Kidney tubule cell (primary cell): ENCODE results near the gene THOC6.
"Not testable (repeated sequence)": the region's sequence is repeated elsewhere in the genome, so short reads cannot be mapped to it uniquely, and the experiment has no call there.

Experiments
- DNase-seq: peaks from one replicate; pipeline ENCODE4 v3.0.0-alpha.2; 2018; ENCODE audit warnings: low spot score

Gene THOC6

DNA sequence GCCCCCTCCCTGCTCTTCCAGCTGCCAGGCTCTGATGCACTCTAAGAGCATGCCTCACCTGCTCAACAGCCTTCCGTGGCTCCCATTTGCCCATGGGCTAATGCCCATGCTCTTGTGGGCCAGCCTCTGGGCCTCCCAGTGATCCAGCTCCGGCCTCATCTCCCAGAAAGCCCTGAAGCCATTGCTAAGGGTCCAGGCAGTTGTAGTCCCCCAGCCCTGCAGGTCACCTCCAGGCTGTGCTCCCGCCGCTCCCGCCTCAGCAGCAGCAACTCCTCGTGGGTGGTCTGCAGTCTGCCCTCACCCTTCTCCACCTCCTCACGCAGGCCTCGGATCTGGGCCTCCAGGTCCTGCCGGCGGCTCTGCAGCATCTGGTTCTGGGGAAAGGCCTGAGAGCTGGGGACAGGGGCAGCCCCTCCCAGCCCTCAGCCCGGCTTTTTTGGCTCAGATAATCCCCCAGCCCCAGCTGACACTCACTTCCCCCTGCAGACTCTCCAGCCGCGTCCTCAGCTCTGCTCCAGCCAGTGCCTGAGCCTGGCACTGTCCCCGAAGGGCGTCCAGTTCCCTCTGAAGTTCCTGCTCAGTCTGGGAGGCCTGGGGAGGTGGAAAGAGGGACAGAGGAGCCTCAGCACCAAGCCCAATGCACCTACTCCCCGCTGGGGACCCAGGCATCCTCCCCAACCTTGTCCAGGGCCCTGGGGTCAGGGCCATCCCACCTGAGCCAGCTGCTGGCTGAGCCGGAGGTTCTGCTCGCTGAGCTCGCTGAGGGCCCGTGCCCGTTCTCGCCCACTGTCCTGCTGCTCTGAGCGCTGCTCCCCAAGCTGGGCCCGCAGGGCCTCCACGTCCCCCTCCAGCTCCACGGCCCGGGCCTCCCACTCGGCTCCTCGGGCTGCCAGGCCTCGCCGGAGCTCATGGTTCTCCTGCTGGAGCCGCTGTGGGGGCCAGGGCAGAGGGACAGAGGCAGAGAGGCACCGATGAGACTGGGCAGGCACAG, 6.7 kb downstream of the THOC6 start:
- DNase-seq = no peak

DNA sequence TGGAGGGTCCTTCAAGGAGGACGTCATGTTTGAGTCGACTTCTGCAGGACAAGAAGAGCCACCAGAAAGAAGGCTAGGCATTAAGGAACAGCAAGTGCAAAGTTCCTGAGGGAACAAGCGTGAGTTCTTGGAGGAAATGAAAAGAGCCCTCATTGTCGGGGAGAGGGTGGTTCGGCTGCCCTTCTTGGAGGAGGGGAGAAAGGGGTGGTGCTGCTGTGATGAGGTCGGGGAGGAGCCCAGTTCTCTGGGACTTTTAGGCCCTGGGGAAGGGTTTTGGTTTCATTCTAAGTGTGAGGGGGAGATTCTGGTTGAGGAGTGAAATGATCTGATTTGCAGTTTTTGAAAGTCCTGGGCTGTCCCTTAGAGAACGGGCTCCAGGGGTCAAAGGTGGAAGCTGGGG, 8.8 kb downstream of the THOC6 start:
- no peak for DNase-seq

DNA sequence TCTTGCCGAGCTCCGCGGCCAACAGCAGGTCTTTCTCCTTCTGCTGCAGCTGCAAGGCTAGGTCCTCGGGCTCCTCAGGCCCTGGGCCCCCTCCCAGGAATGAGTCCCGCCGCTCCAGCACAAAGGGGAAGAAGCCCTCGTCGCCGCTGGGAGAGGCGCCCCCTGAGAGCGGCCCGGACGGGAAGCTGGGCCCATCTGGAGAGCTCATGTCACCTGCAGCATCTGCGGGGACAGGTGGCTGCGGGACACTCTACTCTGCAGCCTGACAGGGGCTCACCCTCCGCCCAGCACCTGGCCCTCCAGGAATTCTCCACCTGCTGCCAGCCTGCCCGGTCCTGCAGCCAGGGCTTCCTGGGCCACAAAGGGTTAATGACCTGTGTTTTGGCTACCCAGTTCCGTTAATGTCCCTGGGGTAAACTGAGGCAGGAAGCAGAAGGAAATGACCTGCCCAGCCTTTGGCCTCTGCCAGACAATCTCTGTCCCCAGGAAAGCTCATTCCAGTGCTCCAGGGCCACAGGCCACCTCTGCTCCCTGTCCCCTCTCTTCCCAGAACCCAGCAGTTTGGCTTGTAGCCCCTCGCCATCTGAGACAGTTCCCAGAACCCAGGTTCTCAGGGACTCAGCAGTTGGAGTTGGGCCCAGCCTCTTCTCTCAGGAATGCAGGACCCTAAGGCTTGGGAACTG, 11.6 kb downstream of the THOC6 start:
- no peak for DNase-seq

DNA sequence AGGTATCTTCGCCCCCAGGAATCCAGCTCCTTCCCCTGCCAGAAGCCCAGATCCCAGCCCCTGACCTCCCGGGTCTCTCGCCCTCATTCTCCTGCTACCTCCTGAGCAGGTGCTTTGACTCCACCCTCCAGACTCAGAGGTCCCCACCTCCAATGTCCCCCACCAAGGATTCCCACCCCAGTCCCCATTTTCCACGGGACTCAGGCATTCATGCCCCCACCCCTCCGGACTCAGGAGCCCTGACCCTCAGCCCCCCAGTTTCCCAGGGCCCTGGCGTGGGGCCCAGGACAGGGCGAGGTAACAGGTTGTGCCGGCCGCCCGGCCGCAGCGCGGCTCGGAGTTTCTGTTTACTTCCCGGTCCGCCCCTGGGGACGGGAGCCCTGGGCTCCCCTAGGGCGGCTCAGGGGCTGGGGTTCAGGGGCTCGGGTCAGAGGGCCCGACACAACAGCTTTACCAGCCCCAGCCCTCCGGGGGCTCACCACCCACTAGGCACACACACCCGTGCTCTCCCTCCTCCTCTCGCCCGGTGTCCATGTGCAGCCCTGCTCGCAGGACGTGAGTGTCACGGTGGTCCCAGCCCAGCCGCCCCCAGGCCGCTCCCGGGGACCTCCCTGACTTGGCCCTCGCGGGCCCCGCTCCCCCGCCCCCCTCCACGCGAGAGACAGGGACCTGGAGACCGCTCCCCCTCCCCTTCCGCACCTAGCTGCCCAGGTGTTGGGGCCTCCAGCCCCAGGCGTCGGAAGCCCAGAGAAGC, 12.3 kb downstream of the THOC6 start:
- DNase-seq = no peak

DNA sequence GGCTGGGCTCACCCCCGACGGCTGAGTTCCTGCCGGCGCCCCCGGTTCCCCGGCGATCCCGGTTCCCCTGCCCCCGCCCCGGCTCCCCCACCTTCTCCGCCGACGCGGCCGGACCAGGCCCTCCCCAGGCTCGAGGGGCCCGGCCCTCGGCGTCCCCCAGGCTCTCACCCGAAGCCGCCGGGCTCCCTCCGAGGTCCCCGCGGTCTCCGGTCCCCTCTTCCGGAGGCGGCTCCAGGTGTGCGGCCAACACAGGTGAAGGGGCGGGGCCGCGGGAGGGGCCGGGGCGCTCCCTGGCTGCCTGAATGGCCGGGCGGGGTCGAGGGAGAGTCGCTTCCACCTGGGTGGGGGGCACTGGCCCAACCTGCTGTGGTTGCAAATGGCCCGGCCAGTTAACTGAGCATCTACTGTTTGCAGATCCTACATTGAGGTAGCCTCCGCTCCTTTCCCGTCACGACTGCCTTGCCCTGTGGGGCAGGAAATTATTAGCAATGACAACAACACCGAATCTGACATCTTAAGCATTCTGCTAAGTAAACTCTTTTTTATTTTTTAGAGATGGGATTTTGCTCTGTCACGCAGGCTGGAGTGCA, 13.0 kb downstream of the THOC6 start, which contains the start of gene BICDL2:
Gene BICDL2 (minus strand): TSS at position 219 of the 590 bp plus-strand sequence. CDS start 1,448 bp downstream, outside the sequence.
- DNase-seq = no peak

DNA sequence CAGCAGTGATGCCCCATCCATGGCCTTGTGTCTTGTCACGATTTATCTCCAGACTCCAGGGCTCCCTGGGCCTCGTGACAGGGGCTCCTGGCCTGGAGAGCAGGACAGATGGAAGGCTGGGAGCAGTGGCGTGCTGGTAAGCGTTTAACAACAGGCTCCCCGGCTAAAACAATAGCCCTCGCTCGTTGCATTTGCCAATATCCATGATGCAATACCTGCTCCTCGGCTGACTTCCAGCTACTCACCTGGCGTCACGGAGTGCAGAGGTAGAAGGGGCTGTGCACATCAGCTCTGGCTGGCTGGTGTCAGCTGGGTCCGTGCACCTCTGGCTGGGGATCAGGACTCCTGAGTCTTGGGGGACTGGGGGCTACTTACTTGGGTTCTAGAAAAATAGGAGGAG, 14.4 kb downstream of the THOC6 start:
- no peak for DNase-seq

DNA sequence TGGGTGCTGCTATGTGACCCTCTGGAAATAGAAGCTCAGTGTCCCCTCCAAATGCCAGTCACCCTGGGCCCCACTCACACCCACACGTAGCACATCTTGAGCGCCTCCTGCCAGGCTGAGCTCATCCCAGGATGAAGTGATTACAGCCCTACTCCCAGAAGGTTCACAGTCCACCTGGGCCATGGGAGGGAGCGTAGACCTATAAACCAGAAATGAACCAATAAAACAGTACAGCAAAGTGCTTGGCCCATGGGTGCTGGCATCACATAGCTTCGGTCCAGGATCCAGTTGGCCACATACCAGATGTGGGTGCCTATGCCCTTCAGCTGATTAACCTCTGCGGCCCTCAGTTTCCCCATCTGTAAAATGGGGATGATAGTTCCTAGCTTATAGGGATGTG, 15.1 kb downstream of the THOC6 start:
- no peak for DNase-seq

DNA sequence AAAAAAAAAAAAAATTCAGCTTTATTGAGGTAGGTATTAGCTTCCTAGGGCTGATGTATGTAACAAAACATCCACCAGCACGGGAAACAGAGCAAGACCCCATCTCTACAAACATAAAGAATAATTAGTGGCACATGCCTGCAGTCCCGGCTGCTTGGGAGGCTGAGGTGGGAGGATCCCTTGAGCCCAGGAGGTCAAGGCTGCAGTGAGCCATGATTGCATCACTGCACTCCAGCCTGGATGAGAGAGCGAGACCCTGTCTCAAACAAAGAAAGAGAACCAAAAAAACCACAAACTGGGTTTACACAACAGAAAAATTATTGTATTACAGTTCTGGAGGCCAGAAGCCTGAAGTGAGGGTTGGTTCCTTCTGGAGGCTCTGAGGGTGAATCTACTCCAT, 18.5 kb downstream of the THOC6 start:
- DNase-seq = no peak

DNA sequence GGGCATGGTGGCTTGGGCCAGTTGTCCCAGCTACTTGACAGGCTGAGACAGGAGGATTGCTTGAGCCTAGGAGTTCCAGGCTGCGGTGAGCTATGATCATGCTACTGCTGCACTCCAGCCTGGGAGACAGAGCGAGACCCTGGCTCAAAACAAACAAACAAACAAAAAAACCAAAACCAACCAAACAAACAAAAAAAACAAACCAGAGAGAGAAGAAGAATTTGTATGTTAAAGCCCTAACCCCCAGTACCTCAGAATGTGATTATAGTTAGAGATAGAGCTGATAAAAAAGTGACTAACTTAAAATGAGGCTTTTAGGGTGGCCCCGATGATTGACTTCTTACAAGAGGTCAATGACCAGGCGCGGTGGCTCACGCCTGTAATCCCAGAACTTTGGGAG, 20.9 kb downstream of the THOC6 start:
- no peak for DNase-seq

DNA sequence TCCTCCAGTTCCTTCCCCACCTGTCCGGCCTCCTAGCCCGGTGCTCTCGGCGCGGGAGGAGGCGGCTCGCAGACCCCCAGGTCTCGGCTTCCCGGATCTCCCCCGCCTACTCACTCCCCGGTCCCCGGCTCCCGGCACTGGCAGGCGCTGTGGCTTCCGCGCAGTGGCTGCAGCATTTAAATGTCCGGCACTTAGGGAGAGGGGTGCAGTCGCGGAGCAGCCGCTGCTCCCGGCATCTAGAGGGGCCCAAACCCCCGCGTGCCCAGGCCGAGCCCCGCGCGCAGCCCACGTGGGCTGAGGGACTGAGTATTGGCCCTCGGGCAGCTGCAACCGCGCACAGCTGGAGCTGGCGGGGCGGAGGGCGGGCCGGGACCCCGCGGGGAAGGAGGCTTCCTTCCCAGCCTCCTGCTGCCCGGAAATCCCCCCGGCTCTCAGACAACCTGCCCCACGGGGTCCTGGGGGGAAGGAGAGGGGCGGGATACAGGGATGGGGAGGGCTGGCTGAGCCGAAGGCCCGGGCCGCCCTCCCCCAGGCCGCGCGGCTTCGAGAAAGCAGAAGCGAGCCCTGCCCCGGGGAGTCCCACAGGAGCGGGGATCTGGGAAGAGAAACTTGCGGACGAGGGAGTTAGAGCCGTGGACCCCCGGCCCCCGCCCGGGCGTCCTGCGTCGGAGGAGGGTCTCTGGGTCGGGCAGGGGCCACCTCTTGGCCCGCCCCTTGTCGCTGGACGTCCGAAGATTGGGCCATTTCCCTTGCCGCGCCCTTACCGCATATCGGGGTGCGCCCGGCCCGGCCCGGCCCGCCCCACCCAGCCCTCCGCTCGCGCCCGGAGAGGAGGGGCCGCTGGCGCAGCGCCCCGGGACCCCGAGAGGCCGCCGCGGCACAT, 22.2 kb downstream of the THOC6 start, which contains the start of gene MMP25:
Gene MMP25 (plus strand): TSS at position 804 of the 883 bp plus-strand sequence. CDS start 357 bp downstream, outside the sequence.
- DNase-seq = no peak

DNA sequence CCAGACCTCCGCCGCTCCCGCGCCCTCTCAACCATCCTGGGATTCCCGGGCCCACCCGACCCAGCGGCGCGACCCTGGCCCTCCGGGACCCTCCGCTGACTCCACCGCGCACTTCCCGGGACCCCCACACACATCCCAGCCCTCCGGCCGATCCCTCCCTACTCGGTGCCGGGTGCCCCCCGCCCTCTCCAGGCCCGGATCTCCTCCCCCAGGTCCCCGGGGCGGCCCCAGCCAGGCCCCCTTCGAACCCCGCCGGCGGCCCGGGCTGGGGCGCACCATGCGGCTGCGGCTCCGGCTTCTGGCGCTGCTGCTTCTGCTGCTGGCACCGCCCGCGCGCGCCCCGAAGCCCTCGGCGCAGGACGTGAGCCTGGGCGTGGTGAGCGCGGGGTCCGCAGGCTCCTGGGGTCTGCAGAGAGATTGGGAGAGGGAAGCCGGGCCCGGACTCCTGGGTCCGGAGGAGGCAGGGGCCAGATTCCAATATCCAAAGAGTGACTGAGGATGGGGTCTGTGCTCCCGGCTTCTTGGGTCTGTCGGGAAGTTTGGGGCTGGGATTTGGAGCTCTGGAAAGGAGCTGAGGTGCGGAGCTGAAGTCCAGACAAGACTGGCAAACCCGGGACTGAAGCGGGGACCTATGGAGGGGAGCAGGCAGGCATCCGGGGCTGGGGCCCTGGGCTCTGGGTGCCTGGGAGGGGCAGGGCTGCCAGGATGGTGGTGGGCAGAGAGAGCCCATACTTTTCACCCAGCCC, 23.0 kb downstream of the THOC6 start:
- DNase-seq = no peak

DNA sequence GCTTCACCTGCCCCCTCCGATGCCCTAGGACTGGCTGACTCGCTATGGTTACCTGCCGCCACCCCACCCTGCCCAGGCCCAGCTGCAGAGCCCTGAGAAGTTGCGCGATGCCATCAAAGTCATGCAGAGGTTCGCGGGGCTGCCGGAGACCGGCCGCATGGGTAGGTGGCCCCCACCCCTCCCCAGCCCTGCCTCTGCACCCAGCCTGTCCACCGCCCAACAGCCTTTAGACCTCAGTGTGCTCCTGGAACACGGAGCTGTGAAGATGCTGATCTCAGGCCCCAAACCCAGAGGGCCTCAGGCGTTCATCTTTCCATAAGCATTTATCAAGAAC, 23.5 kb downstream of the THOC6 start:
- no peak for DNase-seq

DNA sequence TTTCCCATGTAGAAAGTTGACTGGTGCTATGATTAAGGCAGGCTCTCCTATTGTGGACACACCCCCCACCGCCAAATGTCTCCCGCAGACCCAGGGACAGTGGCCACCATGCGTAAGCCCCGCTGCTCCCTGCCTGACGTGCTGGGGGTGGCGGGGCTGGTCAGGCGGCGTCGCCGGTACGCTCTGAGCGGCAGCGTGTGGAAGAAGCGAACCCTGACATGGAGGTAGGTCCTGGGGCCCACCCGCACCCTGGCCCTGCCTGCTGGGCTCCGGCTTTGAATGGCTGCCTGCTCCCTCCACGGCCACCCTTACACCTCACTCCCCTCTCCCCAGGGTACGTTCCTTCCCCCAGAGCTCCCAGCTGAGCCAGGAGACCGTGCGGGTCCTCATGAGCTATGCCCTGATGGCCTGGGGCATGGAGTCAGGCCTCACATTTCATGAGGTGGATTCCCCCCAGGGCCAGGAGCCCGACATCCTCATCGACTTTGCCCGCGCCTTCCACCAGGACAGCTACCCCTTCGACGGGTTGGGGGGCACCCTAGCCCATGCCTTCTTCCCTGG, 26.2 kb downstream of the THOC6 start:
- DNase-seq = no peak

DNA sequence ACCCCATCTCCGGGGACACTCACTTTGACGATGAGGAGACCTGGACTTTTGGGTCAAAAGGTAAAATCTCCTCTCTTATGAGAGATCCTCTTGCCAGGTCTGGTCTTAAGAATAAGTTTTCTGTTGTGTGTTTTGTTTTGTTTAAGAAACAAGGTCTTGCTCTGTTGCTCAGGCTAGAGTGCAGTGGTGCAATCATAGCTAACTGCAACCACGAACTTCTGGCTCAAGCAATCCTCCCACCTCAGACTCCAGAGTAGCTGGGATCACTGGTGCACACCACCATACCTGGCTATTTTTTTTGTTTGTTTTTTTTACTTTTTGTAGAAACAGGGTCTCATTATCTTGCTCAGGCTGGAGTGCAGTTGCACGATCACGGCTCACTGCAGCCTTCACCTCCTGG, 26.7 kb downstream of the THOC6 start:
- DNase-seq = no peak

DNA sequence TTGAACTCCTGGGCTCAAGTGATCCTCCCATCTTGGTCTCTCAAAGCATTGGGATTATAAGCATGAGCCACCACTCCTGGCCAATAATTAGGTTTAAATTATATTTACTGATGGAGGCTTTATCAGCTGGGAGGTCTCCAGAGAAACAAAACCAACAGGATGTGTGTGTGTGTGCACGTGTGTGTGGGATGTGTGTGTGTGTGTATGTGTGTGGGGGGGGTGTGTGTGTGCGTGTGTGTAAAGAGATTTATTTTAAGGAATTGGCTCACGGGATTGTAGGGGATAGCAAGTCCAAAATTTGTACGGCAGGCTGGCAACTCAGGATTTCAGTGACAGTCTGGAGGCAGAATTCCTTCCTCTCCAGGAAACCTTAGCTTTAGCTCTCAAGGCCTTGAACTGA, 27.2 kb downstream of the THOC6 start:
- no peak for DNase-seq

DNA sequence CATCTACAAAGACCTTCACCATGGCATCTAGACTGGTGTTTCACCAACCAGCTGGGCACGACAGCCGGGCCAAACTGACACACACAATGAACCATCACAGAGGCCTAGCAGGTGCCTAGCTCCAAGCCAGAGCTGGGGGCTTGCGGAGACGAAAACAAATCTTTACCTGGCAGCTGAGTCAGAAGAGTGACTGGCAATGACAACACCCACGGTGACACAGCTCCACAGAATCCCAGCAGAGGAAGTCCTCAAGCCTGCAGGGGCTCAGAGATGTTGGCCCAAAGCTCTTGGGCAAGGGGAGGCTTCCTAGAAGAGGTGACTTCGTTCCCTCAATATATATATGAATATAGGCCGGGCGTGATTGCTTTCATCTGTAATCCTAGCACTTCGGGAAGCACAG, 27.7 kb downstream of the THOC6 start:
- DNase-seq = peak; percentile 20

DNA sequence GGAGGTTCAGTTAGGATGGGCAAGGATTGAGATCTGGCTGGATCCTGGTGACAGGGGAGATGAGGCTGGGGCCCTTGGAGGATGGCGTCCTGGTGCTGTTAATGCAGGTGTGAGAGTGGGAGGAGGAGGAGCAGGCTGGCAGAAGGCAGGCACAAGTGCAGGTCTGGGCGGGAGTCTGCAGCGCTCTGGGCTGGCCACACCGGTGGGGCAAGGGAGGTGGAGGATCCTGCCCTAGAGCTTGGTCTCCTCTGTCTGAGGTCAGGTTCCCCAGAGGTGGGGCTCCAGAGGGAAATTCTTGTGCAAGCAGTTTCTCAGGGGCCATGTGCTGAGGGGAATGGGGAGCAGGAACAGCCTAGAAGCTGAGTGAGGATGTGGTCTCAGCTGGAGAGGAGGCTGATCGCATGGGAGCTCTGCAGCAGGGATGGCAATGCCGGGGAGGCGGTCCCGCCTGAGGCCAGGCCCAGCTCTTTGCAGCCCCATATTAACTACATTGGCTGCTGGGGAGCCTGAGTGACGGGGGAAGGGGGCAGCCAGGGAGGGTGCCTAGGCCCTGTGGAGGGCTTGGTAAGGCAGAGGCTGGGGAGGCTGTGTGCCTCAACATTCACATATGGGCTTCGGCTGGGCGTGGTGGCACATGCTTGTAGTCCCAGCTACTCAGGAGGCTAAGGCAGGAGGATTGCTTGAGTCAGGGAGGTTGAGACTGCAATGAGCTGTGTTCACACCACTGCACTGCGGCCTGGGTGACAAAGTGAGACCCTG, 28.9 kb downstream of the THOC6 start:
- not testable (repeated sequence) for DNase-seq

DNA sequence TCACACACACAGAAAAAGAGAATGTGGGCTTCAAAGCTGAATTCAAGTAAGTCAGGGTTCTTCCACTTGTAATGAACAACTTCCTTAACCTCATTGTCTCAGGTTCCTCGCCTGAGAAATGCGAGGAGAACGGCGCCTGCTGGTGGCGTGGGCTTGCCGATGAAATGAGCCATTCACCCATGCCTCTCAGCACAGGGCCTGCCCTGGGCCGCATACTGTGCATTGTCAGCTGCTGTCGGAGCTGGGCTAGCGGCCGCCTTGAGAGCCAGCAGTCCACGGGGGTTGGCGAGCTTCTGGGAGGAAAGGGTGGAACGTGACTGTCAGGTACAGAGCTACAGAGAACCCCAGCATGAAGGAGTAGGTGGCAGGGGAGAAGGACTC, 29.5 kb downstream of the THOC6 start:
- not testable (repeated sequence) for DNase-seq
